Osteoblast (primary cell): ENCODE measurements around the gene ZCCHC2. TPM values are rescaled to one million over a fixed set of nuclear protein-coding genes. Genes with fewer than 3 reads are reported as not detected.
A peak's percentile ranks its signal among the peaks of the same experiment; 100 is the strongest.

ENCODE experiments used
- DNase-seq: peaks from one replicate; pipeline ENCODE4 v3.0.0; 2011; ENCODE audit warnings: low spot score, mixed read lengths; ENCODE audit not compliant: insufficient read length; ENCODE audit errors: missing footprints
- H2AFZ ChIP-seq: 2 replicates; pipeline ENCODE4 v1.6.0; 2011; ENCODE audit warnings: mild to moderate bottlenecking, low read length
- H3K27ac ChIP-seq: 2 replicates; pipeline ENCODE4 v1.5.1; 2011; ENCODE audit warnings: mild to moderate bottlenecking, low read depth, low read length, moderate library complexity
- H3K27me3 ChIP-seq: 2 replicates; pipeline ENCODE4 v1.6.0; 2012; ENCODE audit warnings: mild to moderate bottlenecking, control low read depth, inconsistent platforms, low read length, moderate library complexity; ENCODE audit not compliant: insufficient read depth
- H3K36me3 ChIP-seq: 2 replicates; pipeline ENCODE4 v1.5.1; 2011; ENCODE audit warnings: mild to moderate bottlenecking, low read length, control low read depth, moderate library complexity; ENCODE audit not compliant: insufficient read depth
- H3K4me1 ChIP-seq: 2 replicates; pipeline ENCODE4 v1.5.1; 2011; ENCODE audit warnings: mild to moderate bottlenecking, low read length, control low read depth, moderate library complexity; ENCODE audit not compliant: insufficient read depth
- H3K4me2 ChIP-seq: 2 replicates; pipeline ENCODE4 v1.6.0; 2011; ENCODE audit warnings: mild to moderate bottlenecking, low read length; ENCODE audit not compliant: insufficient read depth
- H3K4me3 ChIP-seq: fragments of 200-600 bp; sonication (generic); 3 replicates; pipeline ENCODE4 v1.5.1; 2012; ENCODE audit warnings: mild to moderate bottlenecking, low read length, inconsistent platforms; ENCODE audit not compliant: insufficient read depth
- H3K79me2 ChIP-seq: 2 replicates; pipeline ENCODE4 v1.6.0; 2012; ENCODE audit warnings: mild to moderate bottlenecking, low read length, control low read depth, inconsistent platforms; ENCODE audit not compliant: insufficient read depth
- H3K9me3 ChIP-seq: 2 replicates; pipeline ENCODE4 v1.5.1; 2011; ENCODE audit warnings: low read depth, low read length, control low read depth
- H4K20me1 ChIP-seq: 2 replicates; pipeline ENCODE4 v1.6.0; 2012; ENCODE audit warnings: mild to moderate bottlenecking, low read length, control low read depth; ENCODE audit not compliant: insufficient read depth
- total RNA-seq: library from RNA; depleted of rRNA; stranded (reverse); fragments of >200 nt; gene quantifications from 2 replicates; pipeline ENCODE4 v1.2.3, GENCODE V29; 2012
- TF ChIP-seq, protein P1 (sequence below): IDR thresholded peaks from 2 replicates; pipeline ENCODE4 v1.5.1; 2011; ENCODE audit warnings: mild to moderate bottlenecking, low read depth, low read length, moderate library complexity; ENCODE audit errors: extremely low read depth

Gene ZCCHC2
- total RNA-seq, 1 donor, result 10.1 TPM

- Histone ChIP-seq H3K27me3 (peaks cover 4% of the 10 kb centered on the region), H3K4me1 (peaks cover 23% of the 10 kb centered on the region), H3K27ac (peak overlapping the region; percentile 68), H3K9me3 (no peaks in the 10 kb centered on the region), H2AFZ (peak overlapping the region; percentile 91), H3K79me2 (peaks cover 26% of the 10 kb centered on the region), H4K20me1 (no peaks in the 10 kb centered on the region), H3K4me2 (peak overlapping the region; percentile 80), H3K36me3 (no peaks in the 10 kb centered on the region), H3K4me3 (peak overlapping the region; percentile 92)
- DNase-seq, result peak; percentile 86
- TF ChIP-seq, protein P1, sequence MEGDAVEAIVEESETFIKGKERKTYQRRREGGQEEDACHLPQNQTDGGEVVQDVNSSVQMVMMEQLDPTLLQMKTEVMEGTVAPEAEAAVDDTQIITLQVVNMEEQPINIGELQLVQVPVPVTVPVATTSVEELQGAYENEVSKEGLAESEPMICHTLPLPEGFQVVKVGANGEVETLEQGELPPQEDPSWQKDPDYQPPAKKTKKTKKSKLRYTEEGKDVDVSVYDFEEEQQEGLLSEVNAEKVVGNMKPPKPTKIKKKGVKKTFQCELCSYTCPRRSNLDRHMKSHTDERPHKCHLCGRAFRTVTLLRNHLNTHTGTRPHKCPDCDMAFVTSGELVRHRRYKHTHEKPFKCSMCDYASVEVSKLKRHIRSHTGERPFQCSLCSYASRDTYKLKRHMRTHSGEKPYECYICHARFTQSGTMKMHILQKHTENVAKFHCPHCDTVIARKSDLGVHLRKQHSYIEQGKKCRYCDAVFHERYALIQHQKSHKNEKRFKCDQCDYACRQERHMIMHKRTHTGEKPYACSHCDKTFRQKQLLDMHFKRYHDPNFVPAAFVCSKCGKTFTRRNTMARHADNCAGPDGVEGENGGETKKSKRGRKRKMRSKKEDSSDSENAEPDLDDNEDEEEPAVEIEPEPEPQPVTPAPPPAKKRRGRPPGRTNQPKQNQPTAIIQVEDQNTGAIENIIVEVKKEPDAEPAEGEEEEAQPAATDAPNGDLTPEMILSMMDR, result no peak
Measured at GRCh38 chr18:62522178-62522503, 684 bp upstream of the ZCCHC2 start.

- peak overlapping the region; percentile 80 for H3K4me2 ChIP-seq
- peaks cover 4% of the 10 kb centered on the region for H3K27me3 ChIP-seq
- no peak overlapping the region for H2AFZ ChIP-seq
- no peak overlapping the region for H3K27ac ChIP-seq
- no peaks in the 10 kb centered on the region for H3K36me3 ChIP-seq
- no peak for DNase-seq
- H3K4me1 ChIP-seq, result peaks cover 24% of the 10 kb centered on the region
- H3K79me2 ChIP-seq, result peaks cover 37% of the 10 kb centered on the region
- TF ChIP-seq, protein P1, result no peak
- H3K4me3 ChIP-seq, result peak overlapping the region; percentile 92
- H4K20me1 ChIP-seq, result no peaks in the 10 kb centered on the region
- no peaks in the 10 kb centered on the region for H3K9me3 ChIP-seq
Measured at GRCh38 chr18:62523255-62523588, 397 bp downstream of the ZCCHC2 start.

GRCh38 chr18:62523631-62524439, 1.0 kb downstream of the ZCCHC2 start:
- Histone ChIP-seq H3K9me3 (no peaks in the 10 kb centered on the region), H3K27ac (peak overlapping the region; percentile 21), H3K4me3 (peak overlapping the region; percentile 81), H3K79me2 (peaks cover 42% of the 10 kb centered on the region), H3K27me3 (peaks cover 4% of the 10 kb centered on the region), H3K4me2 (peak overlapping the region; percentile 91), H2AFZ (peak overlapping the region; percentile 75), H4K20me1 (no peaks in the 10 kb centered on the region), H3K4me1 (peaks cover 24% of the 10 kb centered on the region), H3K36me3 (no peaks in the 10 kb centered on the region)
- DNase-seq, result peak; percentile 89
- TF ChIP-seq, protein P1, result no peak

DNA sequence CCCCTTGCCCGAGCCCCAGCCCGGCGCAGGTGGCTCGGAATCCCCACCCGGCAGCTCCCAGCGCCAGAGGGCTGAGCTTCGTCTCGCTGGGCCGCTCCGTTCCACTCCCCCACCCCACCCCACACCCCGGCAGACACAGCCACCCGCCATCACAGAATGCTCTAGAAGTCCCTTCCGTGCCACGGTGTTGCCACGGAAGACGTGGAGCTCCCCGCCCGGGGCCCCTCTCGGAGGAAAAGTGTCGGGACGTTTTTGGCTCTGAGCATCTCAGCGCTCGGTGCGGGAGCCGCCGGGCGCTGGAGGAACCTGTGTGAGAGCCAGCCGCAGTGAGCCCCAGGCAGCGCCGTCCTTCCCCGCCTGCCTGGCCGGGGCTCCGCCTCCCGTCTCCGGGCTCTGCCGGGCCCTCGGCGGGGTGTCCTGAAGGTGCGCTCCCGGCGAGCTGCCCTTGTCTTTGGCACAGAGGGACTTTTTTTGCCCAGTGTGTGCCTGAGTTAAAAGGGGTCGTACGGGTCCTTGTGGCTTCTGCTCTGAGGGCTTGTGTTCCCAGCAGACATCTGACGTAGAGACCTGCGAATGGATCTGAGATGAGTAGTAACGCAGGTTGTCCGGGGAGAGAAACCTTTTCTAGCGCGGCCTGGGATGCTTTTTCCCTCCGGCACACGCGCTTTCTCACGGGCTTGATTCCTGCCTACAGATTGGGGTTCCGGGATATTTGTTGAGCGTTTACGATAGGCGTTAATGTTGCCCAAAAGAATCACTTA, 1.8 kb downstream of the ZCCHC2 start:
- DNase-seq, result peak; percentile 94
- Histone ChIP-seq H2AFZ (peak overlapping the region; percentile 75), H3K36me3 (no peaks in the 10 kb centered on the region), H3K4me1 (peaks cover 24% of the 10 kb centered on the region), H4K20me1 (no peaks in the 10 kb centered on the region), H3K4me3 (peak overlapping the region; percentile 81), H3K9me3 (no peaks in the 10 kb centered on the region), H3K79me2 (peaks cover 46% of the 10 kb centered on the region), H3K27ac (peak overlapping the region; percentile 24), H3K4me2 (peak overlapping the region; percentile 91), H3K27me3 (peaks cover 4% of the 10 kb centered on the region)
- TF ChIP-seq, protein P1, result no peak
